ENCODE results near the gene KDM2A. TPM values are rescaled to one million over a fixed set of nuclear protein-coding genes. Genes with fewer than 3 reads are reported as not detected.

The KDM2A gene
- total and polyA plus RNA-seq, 2 experiments from 2014 or later: 25.0 to 54.1 TPM

DNA sequence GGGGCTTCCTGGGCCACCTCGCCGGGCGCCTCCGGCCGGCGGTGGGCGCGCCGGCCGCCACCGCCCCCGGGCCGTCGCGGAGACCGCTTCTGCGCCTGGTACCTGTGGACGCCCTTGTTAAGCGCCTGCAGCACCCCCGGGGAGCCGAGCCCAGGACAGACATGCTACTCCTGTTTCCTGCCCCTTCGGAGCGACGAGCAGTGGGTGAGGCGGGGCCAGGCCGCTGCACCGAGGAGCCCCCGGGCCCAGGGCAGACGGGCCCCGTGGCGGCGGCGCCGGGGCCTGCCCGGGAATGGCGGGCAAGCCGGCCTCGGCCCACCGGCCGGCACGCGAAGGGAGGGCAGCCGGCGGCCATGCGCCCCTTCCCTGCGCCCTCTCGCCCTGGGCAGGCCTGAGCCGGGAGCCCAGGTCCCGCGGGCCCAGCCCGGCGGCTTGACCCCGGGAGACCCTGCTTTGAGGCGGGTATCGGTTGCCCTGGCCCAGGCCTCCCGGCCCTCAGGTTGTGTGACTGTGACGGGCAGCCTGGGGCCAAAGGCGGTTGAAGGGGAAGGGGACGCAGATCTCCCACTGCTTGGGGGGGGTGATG is 789 bp upstream of the KDM2A start:
- 0 out of 2 replicates have a peak, but pooled peaks cover 6% of the 10 kb centered on the region for H3F3A ChIP-seq (replicated peaks; ENCODE audit: low read depth)
- H3K9me2 ChIP-seq (ENCODE audit: insufficient read depth): no peaks in the 10 kb centered on the region
- H3K27me3 ChIP-seq (ENCODE audit: insufficient read depth): peaks cover 10% of the 10 kb centered on the region
- H3K4me3 Mint-ChIP-seq: peak overlapping the region; percentile 57; the same call in 2 of the 3 replicates
- no peak overlapping the region for H2AFZ ChIP-seq
- DNase-seq (ENCODE audit: low spot score) (peak; percentile 70), ATAC-seq (peak; percentile 59)
- H3K27ac ChIP-seq (ENCODE audit: low read depth): peak overlapping the region; percentile 90; the same call in 1 of the 2 replicates
- peaks cover 5% of the 10 kb centered on the region for H3K27me3 Mint-ChIP-seq (ENCODE audit: insufficient read depth, low read depth, poor library complexity)
- H3K4me1 Mint-ChIP-seq: peaks cover 34% of the 10 kb centered on the region
- H3K79me2 ChIP-seq (replicated peaks; ENCODE audit: insufficient read depth): peaks cover 37% of the 10 kb centered on the region
- H3K36me3 ChIP-seq (ENCODE audit: insufficient read depth): 0 out of 2 replicates have a peak, but pooled peaks cover 4% of the 10 kb centered on the region
- H3K4me1 ChIP-seq (ENCODE audit: insufficient read depth): peaks cover 24% of the 10 kb centered on the region
- H3K36me3 Mint-ChIP-seq (ENCODE audit: low read depth): peaks cover 14% of the 10 kb centered on the region
- H3K27ac Mint-ChIP-seq: no peak overlapping the region
- H4K20me1 ChIP-seq (replicated peaks; ENCODE audit: insufficient read depth): peaks cover 18% of the 10 kb centered on the region
- TF ChIP-seq STAT1 (IDR thresholded peaks at IDR 0.05; ENCODE audit: unreplicated experiment) (no peak), EZH2 (IDR thresholded peaks at IDR 0.05; ENCODE audit: low read depth, unreplicated experiment) (no peak), JUNB (IDR thresholded peaks at IDR 0.05; ENCODE audit: unreplicated experiment) (no peak), NANOG (IDR thresholded peaks at IDR 0.05; ENCODE audit: borderline replicate concordance) (no peak), ZNF114 (CRISPR knock-in tag; IDR thresholded peaks at IDR 0.05) (no peak), ZNF462 (CRISPR knock-in tag; IDR thresholded peaks at IDR 0.05) (no peak), ZNF331 (CRISPR knock-in tag; IDR thresholded peaks at IDR 0.05; ENCODE audit: low read depth) (no peak), POLR2AphosphoS5 (IDR thresholded peaks at IDR 0.05; ENCODE audit: low read depth) (no peak)
- TF ChIP-seq, protein P1, sequence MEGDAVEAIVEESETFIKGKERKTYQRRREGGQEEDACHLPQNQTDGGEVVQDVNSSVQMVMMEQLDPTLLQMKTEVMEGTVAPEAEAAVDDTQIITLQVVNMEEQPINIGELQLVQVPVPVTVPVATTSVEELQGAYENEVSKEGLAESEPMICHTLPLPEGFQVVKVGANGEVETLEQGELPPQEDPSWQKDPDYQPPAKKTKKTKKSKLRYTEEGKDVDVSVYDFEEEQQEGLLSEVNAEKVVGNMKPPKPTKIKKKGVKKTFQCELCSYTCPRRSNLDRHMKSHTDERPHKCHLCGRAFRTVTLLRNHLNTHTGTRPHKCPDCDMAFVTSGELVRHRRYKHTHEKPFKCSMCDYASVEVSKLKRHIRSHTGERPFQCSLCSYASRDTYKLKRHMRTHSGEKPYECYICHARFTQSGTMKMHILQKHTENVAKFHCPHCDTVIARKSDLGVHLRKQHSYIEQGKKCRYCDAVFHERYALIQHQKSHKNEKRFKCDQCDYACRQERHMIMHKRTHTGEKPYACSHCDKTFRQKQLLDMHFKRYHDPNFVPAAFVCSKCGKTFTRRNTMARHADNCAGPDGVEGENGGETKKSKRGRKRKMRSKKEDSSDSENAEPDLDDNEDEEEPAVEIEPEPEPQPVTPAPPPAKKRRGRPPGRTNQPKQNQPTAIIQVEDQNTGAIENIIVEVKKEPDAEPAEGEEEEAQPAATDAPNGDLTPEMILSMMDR (conservative IDR thresholded peaks at IDR 0.05; ENCODE audit: low read depth in 2 of 2): no peak
- TF ChIP-seq, protein P2, sequence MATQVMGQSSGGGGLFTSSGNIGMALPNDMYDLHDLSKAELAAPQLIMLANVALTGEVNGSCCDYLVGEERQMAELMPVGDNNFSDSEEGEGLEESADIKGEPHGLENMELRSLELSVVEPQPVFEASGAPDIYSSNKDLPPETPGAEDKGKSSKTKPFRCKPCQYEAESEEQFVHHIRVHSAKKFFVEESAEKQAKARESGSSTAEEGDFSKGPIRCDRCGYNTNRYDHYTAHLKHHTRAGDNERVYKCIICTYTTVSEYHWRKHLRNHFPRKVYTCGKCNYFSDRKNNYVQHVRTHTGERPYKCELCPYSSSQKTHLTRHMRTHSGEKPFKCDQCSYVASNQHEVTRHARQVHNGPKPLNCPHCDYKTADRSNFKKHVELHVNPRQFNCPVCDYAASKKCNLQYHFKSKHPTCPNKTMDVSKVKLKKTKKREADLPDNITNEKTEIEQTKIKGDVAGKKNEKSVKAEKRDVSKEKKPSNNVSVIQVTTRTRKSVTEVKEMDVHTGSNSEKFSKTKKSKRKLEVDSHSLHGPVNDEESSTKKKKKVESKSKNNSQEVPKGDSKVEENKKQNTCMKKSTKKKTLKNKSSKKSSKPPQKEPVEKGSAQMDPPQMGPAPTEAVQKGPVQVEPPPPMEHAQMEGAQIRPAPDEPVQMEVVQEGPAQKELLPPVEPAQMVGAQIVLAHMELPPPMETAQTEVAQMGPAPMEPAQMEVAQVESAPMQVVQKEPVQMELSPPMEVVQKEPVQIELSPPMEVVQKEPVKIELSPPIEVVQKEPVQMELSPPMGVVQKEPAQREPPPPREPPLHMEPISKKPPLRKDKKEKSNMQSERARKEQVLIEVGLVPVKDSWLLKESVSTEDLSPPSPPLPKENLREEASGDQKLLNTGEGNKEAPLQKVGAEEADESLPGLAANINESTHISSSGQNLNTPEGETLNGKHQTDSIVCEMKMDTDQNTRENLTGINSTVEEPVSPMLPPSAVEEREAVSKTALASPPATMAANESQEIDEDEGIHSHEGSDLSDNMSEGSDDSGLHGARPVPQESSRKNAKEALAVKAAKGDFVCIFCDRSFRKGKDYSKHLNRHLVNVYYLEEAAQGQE (IDR thresholded peaks at IDR 0.05; ENCODE audit: unreplicated experiment): no peak
- TF ChIP-seq, protein P3, sequence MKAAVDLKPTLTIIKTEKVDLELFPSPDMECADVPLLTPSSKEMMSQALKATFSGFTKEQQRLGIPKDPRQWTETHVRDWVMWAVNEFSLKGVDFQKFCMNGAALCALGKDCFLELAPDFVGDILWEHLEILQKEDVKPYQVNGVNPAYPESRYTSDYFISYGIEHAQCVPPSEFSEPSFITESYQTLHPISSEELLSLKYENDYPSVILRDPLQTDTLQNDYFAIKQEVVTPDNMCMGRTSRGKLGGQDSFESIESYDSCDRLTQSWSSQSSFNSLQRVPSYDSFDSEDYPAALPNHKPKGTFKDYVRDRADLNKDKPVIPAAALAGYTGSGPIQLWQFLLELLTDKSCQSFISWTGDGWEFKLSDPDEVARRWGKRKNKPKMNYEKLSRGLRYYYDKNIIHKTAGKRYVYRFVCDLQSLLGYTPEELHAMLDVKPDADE (IDR thresholded peaks at IDR 0.05): no peak
- 0 out of 3 replicates have a peak, but pooled peaks cover 2% of the 10 kb centered on the region for H3K9me3 Mint-ChIP-seq
- H3K4me2 ChIP-seq: peak overlapping the region; percentile 78
- H3K4me3 ChIP-seq: peak overlapping the region; percentile 62

All from GM23338 (cell line).